Heart right ventricle (tissue), 16 donors: ENCODE measurements around the gene L3MBTL4. TPM values are rescaled to one million over a fixed set of nuclear protein-coding genes. Genes with fewer than 3 reads are reported as not detected.

Experiments
- ATAC-seq, 8 donors: fragments of 200-7000 bp; cut with Tn5 transposase; one replicate each; pipeline ENCODE4 v1.9.1; 2020; ENCODE audit warnings: mild to moderate bottlenecking in 8 of 8, moderate library complexity in 8 of 8, moderate number of reproducible peaks in 1 of 8
- DNase-seq, 2 donors: peaks; one replicate each; pipeline ENCODE4 v3.0.0-alpha.2; 2020
- H3K27ac ChIP-seq, 10 donors: fragments of 200-600 bp; sonication (generic) in 2 of 10; one replicate each; pipeline versions ENCODE4 v1.5.0 to v1.8.0; 2020 to 2022; ENCODE audit warnings: mild to moderate bottlenecking in 3 of 10
- H3K27me3 ChIP-seq, 7 donors: fragments of 200-600 bp; one replicate each; pipeline ENCODE4 v1.8.0; 2021 to 2022; ENCODE audit warnings: mild to moderate bottlenecking in 2 of 7
- H3K36me3 ChIP-seq, 9 donors: fragments of 200-600 bp; sonication (generic) in 1 of 9; one replicate each; pipeline versions ENCODE4 v1.5.0 to v1.8.0; 2020 to 2022; ENCODE audit warnings: mild to moderate bottlenecking in 2 of 9
- H3K4me1 ChIP-seq, 9 donors: fragments of 200-600 bp; sonication (generic) in 1 of 9; one replicate each; pipeline versions ENCODE4 v1.5.0 to v1.8.0; 2020 to 2022; ENCODE audit warnings: mild to moderate bottlenecking in 4 of 9
- H3K4me3 ChIP-seq, 10 donors: fragments of 200-600 bp; sonication (generic) in 2 of 10; one replicate each; pipeline versions ENCODE4 v1.5.0 to v1.8.0; 2020 to 2022; ENCODE audit warnings: mild to moderate bottlenecking in 7 of 10, moderate library complexity in 2 of 10
- H3K9me3 ChIP-seq, 11 donors: fragments of 200-600 bp in 10 of 11; sonication (generic) in 2 of 11; one replicate each; pipeline versions ENCODE4 v1.5.0 to v1.8.0; 2013 to 2022; ENCODE audit warnings: mild to moderate bottlenecking in 2 of 11, control low read depth in 1 of 11, moderate library complexity in 1 of 11
- WGBS, 2 donors: extraction: QIAGEN DNeasy Blood & Tissue Kit; methylation state at CpG; one replicate each; pipeline ENCODE4 v1.1.7; 2013; ENCODE audit warnings: inconsistent platforms in 1 of 2; 5-methylcytosine and 5-hydroxymethylcytosine counted together
- intact Hi-C, 10 donors: fragments of 100-400 bp; cut with DNase I; formaldehyde crosslinking; loops; one replicate each; pipeline versions ENCODE4 v1.11.1 to v1.14.2; 2022
- polyA plus RNA-seq, 2 donors: library from polyadenylated mRNA; stranded (reverse); fragments of 200-250 nt; gene quantifications; one replicate each; pipeline ENCODE4 v1.2.3, GENCODE V29; 2013
- total RNA-seq, 10 donors: library from RNA; stranded (reverse); fragmentation: NEBNext Ultra II Directional in 3 of 10; extraction: Animal tissue kit (Norgen Biotek cat#: 25700) in 3 of 10; gene quantifications; one replicate each; pipeline versions ENCODE4 v1.2.1 to v1.2.4, GENCODE V29; 2021 to 2023
- TF ChIP-seq, protein P1 (sequence below), 9 donors: fragments of 200-600 bp; sonication (generic) in 2 of 9; IDR thresholded peaks; one replicate each; pipeline versions ENCODE4 v1.5.0 to v1.8.0; 2021 to 2022; ENCODE audit warnings: antibody characterized with exemption in 9 of 9, mild to moderate bottlenecking in 5 of 9, moderate library complexity in 1 of 9
- donor health status: Arrhythmogenic right ventricular cardiomyopathy.
- donor health status: ischemic (EF 13 %, LVEDD 7.1; RV severe dilation, severe dysfunction).
- donor health status: healthy with polysubstance abuse.
- donor health status: DM: no; HTN: yes; CAD: no.
- donor health status: DM: no; HTN: no; CAD: no.
- donor health status: ischemic (EF 25% LVEDD 6.9; RV normal size, moderate dysfunction).
- donor health status: ischemic (EF 25% LVEDD 5.7; RV mildly dilated, moderate dysfunction).
- donor health status: healthy.
- donor health status: DM: yes; HTN: yes; CAD: no.
- donor health status: Ischemic cardiomyopathy.
- donor health status: ischemic (EF 35%, LVEDD 5.7; RV mildly dilated, moderate dysfunction).
- donor health status: nonischemic (EF 11% LVEDD 7.7; RV severe dilation, severe dysfunction).
- donor health status: DM: yes; HTN: yes; CAD: no.
- donor health status: PGD.
- donor health status: ischemic (EF 29% LVEDD 5.4; RV normal size, mild dysfunction).
- donor health status: nonischemic (EF 23%, LVEDD 6.1; RV moderate dilation, normal function).

L3MBTL4 gene
- total and polyA plus RNA-seq, 12 donors: 0.54 to 3.2 (median 1.3) TPM

GRCh38 chr18:6352275-6352674, 62.4 kb downstream of the L3MBTL4 start:
- Histone ChIP-seq H3K36me3 (no peaks in the 10 kb centered on the region), H3K4me1 (no peaks in the 10 kb centered on the region), H3K27me3 (no peaks in the 10 kb centered on the region), H3K9me3 (peaks cover 0 to 16% (median 0%) of the 10 kb centered on the region in 11 donors), H3K4me3 (no peak overlapping the region), H3K27ac (no peak overlapping the region)
- TF ChIP-seq, protein P1, sequence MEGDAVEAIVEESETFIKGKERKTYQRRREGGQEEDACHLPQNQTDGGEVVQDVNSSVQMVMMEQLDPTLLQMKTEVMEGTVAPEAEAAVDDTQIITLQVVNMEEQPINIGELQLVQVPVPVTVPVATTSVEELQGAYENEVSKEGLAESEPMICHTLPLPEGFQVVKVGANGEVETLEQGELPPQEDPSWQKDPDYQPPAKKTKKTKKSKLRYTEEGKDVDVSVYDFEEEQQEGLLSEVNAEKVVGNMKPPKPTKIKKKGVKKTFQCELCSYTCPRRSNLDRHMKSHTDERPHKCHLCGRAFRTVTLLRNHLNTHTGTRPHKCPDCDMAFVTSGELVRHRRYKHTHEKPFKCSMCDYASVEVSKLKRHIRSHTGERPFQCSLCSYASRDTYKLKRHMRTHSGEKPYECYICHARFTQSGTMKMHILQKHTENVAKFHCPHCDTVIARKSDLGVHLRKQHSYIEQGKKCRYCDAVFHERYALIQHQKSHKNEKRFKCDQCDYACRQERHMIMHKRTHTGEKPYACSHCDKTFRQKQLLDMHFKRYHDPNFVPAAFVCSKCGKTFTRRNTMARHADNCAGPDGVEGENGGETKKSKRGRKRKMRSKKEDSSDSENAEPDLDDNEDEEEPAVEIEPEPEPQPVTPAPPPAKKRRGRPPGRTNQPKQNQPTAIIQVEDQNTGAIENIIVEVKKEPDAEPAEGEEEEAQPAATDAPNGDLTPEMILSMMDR (IDR thresholded peaks at IDR 0.05): no peak
- ATAC-seq (no peak), DNase-seq (no peak)
- intact Hi-C loops: no loop called here

- no peak for DNase-seq
- intact Hi-C loops: no loop called here
- H3K4me3 ChIP-seq: no peak overlapping the region
- TF ChIP-seq, protein P1 (IDR thresholded peaks at IDR 0.05): no peak
- no peaks in the 10 kb centered on the region for H3K36me3 ChIP-seq
- no peaks in the 10 kb centered on the region for H3K27me3 ChIP-seq
- peaks cover 0 to 67% (median 17%) of the 10 kb centered on the region in 11 donors for H3K9me3 ChIP-seq
- H3K27ac ChIP-seq: no peak overlapping the region
- H3K4me1 ChIP-seq: no peaks in the 10 kb centered on the region
- WGBS, 2 donors: 84 to 93% methylated on average over 2 of the region's 2 CpGs
- ATAC-seq: no peak
Observed at GRCh38 chr18:6342990-6343389, 71.7 kb downstream of the L3MBTL4 start.

GRCh38 chr18:6341709-6342108, 73.0 kb downstream of the L3MBTL4 start:
- ATAC-seq (no peak), DNase-seq (no peak)
- no peaks in the 10 kb centered on the region for H3K27me3 ChIP-seq
- peaks cover 0 to 70% (median 17%) of the 10 kb centered on the region in 11 donors for H3K9me3 ChIP-seq
- no peaks in the 10 kb centered on the region for H3K4me1 ChIP-seq
- intact Hi-C loops: no loop called here
- no peaks in the 10 kb centered on the region for H3K36me3 ChIP-seq
- no peak overlapping the region for H3K27ac ChIP-seq
- no peak overlapping the region for H3K4me3 ChIP-seq
- TF ChIP-seq, protein P1 (IDR thresholded peaks at IDR 0.05): no peak

DNA sequence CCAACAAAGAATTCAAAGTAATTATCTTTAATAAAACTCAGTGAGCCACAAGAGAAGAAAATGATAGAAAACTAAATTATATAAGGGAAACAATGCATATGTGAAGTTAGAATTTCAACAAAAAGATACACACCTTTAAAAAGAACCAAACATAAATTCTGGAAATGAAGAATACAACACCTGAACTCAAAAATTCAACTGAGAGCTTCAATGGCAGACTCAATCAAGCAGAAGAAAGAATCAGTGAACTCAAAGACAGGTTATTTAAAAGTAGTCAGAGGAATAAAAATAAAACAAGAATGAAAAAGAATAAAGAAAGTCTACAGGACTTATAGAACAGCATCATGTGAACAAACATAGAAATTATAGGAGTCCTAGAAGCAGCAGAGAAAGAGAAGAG, 73.4 kb downstream of the L3MBTL4 start:
- DNase-seq (no peak), ATAC-seq (no peak)
- H3K27me3 ChIP-seq: no peaks in the 10 kb centered on the region
- no peak overlapping the region for H3K4me3 ChIP-seq
- no peaks in the 10 kb centered on the region for H3K4me1 ChIP-seq
- peaks cover 0 to 70% (median 17%) of the 10 kb centered on the region in 11 donors for H3K9me3 ChIP-seq
- no peaks in the 10 kb centered on the region for H3K36me3 ChIP-seq
- TF ChIP-seq, protein P1 (IDR thresholded peaks at IDR 0.05): no peak
- intact Hi-C loops: no loop called here
- no peak overlapping the region for H3K27ac ChIP-seq

- H3K9me3 ChIP-seq: peaks cover 0 to 68% (median 17%) of the 10 kb centered on the region in 11 donors
- H3K27me3 ChIP-seq: no peaks in the 10 kb centered on the region
- intact Hi-C loops: no loop called here
- no peak overlapping the region for H3K4me3 ChIP-seq
- no peak overlapping the region for H3K27ac ChIP-seq
- 91 to 96% methylated on average over 1 of the region's 1 CpG for WGBS, 2 donors
- DNase-seq: no peak
- ATAC-seq: no peak
- no peaks in the 10 kb centered on the region for H3K4me1 ChIP-seq
- TF ChIP-seq, protein P1 (IDR thresholded peaks at IDR 0.05): no peak
- H3K36me3 ChIP-seq: no peaks in the 10 kb centered on the region
Observed at GRCh38 chr18:6340121-6340520, 74.6 kb downstream of the L3MBTL4 start.
